ENCODE results near the gene MLLT3.

DNA sequence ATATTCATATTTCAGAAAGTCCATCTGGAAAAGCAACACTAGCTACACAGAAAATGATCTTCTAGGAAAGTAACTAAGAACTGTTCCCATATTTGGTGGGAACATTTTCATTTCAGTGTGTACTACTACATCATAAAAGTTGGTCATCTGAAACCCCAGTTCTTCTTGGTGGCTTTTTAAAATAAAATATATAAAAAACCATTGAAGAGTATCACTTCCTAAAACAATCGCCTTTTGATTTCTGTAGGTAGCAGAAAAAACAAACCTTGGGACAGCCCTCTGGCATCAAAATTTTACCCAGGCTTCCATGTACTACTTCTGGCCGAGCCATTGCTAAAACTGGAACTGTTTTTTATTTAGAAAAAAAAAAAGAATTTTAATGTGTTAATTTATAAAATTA lies 158.5 kb downstream of the MLLT3 start:
- no peak for TF ChIP-seq EZH2 (optimal IDR thresholded peaks at IDR 0.05; ENCODE audit: low read depth, low read length)
- TF ChIP-seq EZH2phosphoT487 (IDR thresholded peaks at IDR 0.05; ENCODE audit: low read length), result no peak
- TF ChIP-seq, protein P1, sequence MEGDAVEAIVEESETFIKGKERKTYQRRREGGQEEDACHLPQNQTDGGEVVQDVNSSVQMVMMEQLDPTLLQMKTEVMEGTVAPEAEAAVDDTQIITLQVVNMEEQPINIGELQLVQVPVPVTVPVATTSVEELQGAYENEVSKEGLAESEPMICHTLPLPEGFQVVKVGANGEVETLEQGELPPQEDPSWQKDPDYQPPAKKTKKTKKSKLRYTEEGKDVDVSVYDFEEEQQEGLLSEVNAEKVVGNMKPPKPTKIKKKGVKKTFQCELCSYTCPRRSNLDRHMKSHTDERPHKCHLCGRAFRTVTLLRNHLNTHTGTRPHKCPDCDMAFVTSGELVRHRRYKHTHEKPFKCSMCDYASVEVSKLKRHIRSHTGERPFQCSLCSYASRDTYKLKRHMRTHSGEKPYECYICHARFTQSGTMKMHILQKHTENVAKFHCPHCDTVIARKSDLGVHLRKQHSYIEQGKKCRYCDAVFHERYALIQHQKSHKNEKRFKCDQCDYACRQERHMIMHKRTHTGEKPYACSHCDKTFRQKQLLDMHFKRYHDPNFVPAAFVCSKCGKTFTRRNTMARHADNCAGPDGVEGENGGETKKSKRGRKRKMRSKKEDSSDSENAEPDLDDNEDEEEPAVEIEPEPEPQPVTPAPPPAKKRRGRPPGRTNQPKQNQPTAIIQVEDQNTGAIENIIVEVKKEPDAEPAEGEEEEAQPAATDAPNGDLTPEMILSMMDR (IDR thresholded peaks at IDR 0.05; ENCODE audit: low read length), result no peak

Data from MM.1S (cell line).